Colonic mucosa (tissue), 4 donors: ENCODE measurements around the gene PSMC1. TPM values are rescaled to one million over a fixed set of nuclear protein-coding genes. Genes with fewer than 3 reads are reported as not detected.

Experiments used
- DNase-seq: peaks from one replicate; pipeline ENCODE4 v3.0.0-alpha.2; 2020
- H3K27ac ChIP-seq: fragments of 200-600 bp; one replicate; pipeline ENCODE4 v1.8.0; 2021
- H3K27me3 ChIP-seq: fragments of 200-600 bp; one replicate; pipeline ENCODE4 v1.8.0; 2021
- H3K36me3 ChIP-seq: fragments of 200-600 bp; one replicate; pipeline ENCODE4 v1.8.0; 2021
- H3K4me1 ChIP-seq: fragments of 200-600 bp; one replicate; pipeline ENCODE4 v1.8.0; 2021; ENCODE audit warnings: mild to moderate bottlenecking
- H3K4me3 ChIP-seq: fragments of 200-600 bp; one replicate; pipeline ENCODE4 v1.8.0; 2021
- H3K9ac ChIP-seq, 2 donors: one replicate each; pipeline ENCODE4 v1.7.0; 2013; ENCODE audit warnings: control low read depth in 2 of 2, low read depth in 2 of 2, low read length in 2 of 2
- H3K9me3 ChIP-seq: fragments of 200-600 bp; one replicate; pipeline ENCODE4 v1.8.0; 2021
- intact Hi-C: fragments of 100-400 bp; cut with DNase I; formaldehyde crosslinking; loops from one replicate; pipeline ENCODE4 v1.14.1; 2022
- total RNA-seq, 2 donors: library from RNA; stranded (reverse); fragmentation: NEBNext Ultra II Directional in 1 of 2; extraction: Animal tissue kit (Norgen Biotek cat#: 25700) in 1 of 2; gene quantifications; one replicate each; pipeline ENCODE4 v1.2.1, GENCODE V29; 2021
- TF ChIP-seq, protein P1 (sequence below): fragments of 200-600 bp; IDR thresholded peaks from one replicate; pipeline ENCODE4 v1.8.0; 2022; ENCODE audit warnings: antibody characterized with exemption, mild to moderate bottlenecking
- donor health status: healthy.
- donor health status: DM: no; HTN: no; CAD: no.
- donor health status: DM: no; HTN: no; CAD: no.

PSMC1 gene
- total RNA-seq, 2 donors from 2014 or later = 68.3 to 92.6 TPM

DNA sequence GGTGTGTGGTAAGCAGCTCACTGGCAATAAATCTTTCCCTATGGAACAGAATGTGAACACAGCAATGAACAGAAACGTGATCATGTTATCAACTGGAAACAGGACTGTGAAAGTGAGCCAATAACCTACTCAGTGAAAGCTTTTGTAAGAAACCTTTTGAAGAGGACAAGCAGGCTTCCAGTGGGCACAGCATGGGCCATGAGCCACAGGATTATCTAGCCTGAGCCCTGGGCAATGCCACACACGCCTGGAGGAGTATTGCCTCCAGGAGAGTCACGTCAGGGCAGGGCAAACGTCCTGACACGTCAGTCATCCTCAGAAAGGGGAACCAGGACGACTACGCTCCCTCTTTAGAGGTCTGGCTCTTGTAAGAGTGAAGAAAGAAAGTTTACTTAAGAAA is 43.1 kb downstream of the PSMC1 start:
- no peaks in the 10 kb centered on the region for H3K4me1 ChIP-seq
- H3K27me3 ChIP-seq = no peaks in the 10 kb centered on the region
- no peak overlapping the region for H3K9ac ChIP-seq
- H3K27ac ChIP-seq = no peak overlapping the region
- DNase-seq = no peak
- no peaks in the 10 kb centered on the region for H3K36me3 ChIP-seq
- H3K4me3 ChIP-seq = no peak overlapping the region
- intact Hi-C loops = no loop called here
- TF ChIP-seq, protein P1, sequence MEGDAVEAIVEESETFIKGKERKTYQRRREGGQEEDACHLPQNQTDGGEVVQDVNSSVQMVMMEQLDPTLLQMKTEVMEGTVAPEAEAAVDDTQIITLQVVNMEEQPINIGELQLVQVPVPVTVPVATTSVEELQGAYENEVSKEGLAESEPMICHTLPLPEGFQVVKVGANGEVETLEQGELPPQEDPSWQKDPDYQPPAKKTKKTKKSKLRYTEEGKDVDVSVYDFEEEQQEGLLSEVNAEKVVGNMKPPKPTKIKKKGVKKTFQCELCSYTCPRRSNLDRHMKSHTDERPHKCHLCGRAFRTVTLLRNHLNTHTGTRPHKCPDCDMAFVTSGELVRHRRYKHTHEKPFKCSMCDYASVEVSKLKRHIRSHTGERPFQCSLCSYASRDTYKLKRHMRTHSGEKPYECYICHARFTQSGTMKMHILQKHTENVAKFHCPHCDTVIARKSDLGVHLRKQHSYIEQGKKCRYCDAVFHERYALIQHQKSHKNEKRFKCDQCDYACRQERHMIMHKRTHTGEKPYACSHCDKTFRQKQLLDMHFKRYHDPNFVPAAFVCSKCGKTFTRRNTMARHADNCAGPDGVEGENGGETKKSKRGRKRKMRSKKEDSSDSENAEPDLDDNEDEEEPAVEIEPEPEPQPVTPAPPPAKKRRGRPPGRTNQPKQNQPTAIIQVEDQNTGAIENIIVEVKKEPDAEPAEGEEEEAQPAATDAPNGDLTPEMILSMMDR = no peak
- no peaks in the 10 kb centered on the region for H3K9me3 ChIP-seq

DNA sequence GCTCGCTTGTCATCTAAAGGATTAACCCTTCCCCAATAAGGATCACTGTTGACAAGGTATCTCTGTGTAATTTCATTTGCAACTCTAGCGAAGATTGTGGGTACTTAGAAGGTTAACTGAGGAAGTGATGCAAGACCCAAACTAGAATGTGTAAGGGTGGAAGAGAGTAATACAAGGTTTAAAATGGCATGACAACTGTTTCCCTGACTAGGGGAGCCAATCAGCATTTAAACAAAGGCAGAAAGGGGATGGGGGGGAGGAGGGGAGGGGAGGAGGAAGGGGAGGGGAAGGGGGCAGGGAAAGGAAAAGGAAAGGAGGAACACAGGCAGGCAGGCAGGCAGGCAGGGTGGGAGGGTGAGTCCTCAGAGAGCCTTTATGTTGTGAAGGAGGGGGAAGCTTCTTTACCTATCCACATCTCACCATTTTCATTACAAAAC is 44.3 kb downstream of the PSMC1 start:
- TF ChIP-seq, protein P1 = no peak
- Histone ChIP-seq H3K4me1 (no peaks in the 10 kb centered on the region), H3K27me3 (no peaks in the 10 kb centered on the region), H3K27ac (no peak overlapping the region), H3K4me3 (no peak overlapping the region), H3K9ac (no peak overlapping the region), H3K36me3 (no peaks in the 10 kb centered on the region), H3K9me3 (no peaks in the 10 kb centered on the region)
- DNase-seq = no peak
- intact Hi-C loops = loop anchor here (5.0 kb wide), 2 partner anchors 97 to 402 kb away; partner anchors contain the start of gene CALM1

DNA sequence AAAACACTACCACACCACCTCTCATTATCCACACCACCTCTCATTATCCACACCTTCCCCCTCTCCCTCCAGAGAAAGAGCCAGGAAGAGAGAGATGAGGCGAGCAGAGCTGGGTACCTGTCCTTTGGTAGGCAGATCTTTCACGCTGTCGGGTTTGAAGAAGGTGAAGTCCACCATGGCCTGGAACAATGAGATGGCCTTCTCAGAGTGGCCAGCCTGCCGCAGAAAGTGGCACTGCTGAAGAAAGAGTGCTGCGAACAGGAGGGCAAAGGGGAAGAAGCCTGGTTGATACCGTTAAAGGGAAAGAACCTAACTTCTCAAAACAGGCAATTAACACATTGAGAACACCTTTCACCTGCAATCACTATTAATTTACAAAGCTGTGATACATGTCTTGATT is 44.8 kb downstream of the PSMC1 start:
- Histone ChIP-seq H3K36me3 (no peaks in the 10 kb centered on the region), H3K9me3 (no peaks in the 10 kb centered on the region), H3K9ac (no peak overlapping the region), H3K4me3 (no peak overlapping the region), H3K27me3 (no peaks in the 10 kb centered on the region), H3K4me1 (no peaks in the 10 kb centered on the region), H3K27ac (no peak overlapping the region)
- TF ChIP-seq, protein P1 = no peak
- DNase-seq = no peak
- intact Hi-C loops = loop anchor here (5.0 kb wide), 2 partner anchors 96 to 401 kb away; partner anchors contain the start of gene CALM1

DNA sequence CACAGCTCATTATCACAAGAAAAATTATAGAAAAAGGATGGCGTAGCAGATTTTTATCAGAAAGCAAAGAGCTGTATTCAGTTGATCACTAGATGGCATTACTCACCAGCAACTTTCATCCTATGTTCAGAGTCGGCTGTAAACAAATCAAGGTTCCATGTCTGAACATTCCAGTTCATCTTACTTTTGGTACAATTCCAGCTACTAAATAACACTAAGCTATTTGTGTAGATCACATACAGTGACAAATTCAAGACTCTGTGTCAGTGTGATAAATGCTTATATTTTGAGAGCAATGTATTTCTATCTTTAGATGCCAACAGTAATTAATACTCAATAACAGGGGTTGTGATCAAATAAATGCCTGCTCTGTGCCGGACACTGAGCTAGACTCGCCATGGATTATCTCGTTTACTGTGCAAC is 45.3 kb downstream of the PSMC1 start:
- H3K27ac ChIP-seq = no peak overlapping the region
- DNase-seq = no peak
- H3K4me1 ChIP-seq = no peaks in the 10 kb centered on the region
- no peaks in the 10 kb centered on the region for H3K9me3 ChIP-seq
- H3K4me3 ChIP-seq = no peak overlapping the region
- H3K36me3 ChIP-seq = no peaks in the 10 kb centered on the region
- H3K9ac ChIP-seq = no peak overlapping the region
- TF ChIP-seq, protein P1 = peak; percentile 33
- intact Hi-C loops = loop anchor here (5.0 kb wide), 2 partner anchors 96 to 401 kb away; partner anchors contain the start of gene CALM1
- no peaks in the 10 kb centered on the region for H3K27me3 ChIP-seq

DNA sequence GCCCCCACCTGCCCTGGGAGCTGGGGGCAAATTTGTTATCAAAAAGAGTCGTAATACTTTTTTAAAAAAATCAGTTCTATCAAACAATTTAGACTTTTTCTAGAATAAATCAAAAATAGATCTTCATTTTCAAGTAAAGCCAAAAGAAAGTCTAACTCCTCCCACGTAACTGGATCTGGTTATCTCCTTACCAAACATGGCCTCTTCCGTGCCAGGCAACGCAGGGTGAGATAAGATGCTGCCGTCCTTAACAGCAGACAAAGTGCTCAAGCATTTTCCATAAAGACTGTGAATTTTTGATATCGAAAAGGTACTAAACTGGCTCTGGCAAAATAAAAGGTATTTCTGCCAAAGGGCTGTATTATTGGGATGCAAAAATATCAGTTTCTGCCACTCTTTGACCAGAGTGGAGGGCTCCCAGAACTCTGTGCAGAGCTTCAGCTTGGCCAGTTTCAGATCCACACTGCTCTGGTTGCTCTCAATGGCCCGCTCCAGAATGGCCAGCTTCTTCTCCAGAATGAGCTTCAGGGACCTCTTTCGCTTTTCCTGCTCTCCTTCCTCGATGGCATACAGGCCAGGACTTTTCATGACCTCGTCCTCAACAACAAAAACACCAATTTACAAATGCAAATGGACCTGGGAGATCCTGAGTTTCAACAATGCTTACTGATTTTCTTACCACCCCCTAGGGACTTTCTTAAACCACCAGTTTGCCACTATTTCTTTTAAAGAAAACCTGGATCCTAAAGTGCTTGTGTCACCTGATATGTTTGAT is 46.4 kb downstream of the PSMC1 start:
- TF ChIP-seq, protein P1 = no peak
- no peaks in the 10 kb centered on the region for H3K4me1 ChIP-seq
- no peaks in the 10 kb centered on the region for H3K27me3 ChIP-seq
- H3K27ac ChIP-seq = peak overlapping the region; percentile 5
- H3K4me3 ChIP-seq = no peak overlapping the region
- no peaks in the 10 kb centered on the region for H3K9me3 ChIP-seq
- intact Hi-C loops = loop anchor here (5.0 kb wide), 2 partner anchors 95 to 400 kb away; partner anchors contain the start of gene CALM1
- no peak for DNase-seq
- peak overlapping the region in 1 of 2 donors; percentile 4 for H3K9ac ChIP-seq
- no peaks in the 10 kb centered on the region for H3K36me3 ChIP-seq
